Progenitor cell of endocrine pancreas (in vitro differentiated cells): ENCODE data around the gene COA3. TPM values are rescaled to one million over a fixed set of nuclear protein-coding genes. Genes with fewer than 3 reads are reported as not detected.
"Not testable (repeated sequence)": the region's sequence is repeated elsewhere in the genome, so short reads cannot be mapped to it uniquely, and the experiment has no call there.

ENCODE experiments used
- DNase-seq: peaks from one replicate; pipeline ENCODE4 v3.0.0; 2021; ENCODE audit warnings: low spot score; ENCODE audit not compliant: unreplicated experiment
- H3K27ac Mint-ChIP-seq: 2 replicates; pipeline ENCODE4 v1.8.0; 2021; ENCODE audit warnings: mild to moderate bottlenecking, moderate library complexity, mixed read lengths
- H3K27me3 Mint-ChIP-seq: 2 replicates; pipeline ENCODE4 v1.8.0; 2021; ENCODE audit warnings: mixed read lengths
- H3K36me3 Mint-ChIP-seq: 2 replicates; pipeline ENCODE4 v1.8.0; 2022; ENCODE audit warnings: mixed read lengths; ENCODE audit not compliant: insufficient read depth
- H3K4me1 Mint-ChIP-seq: 2 replicates; pipeline ENCODE4 v1.8.0; 2021; ENCODE audit warnings: low read depth, mixed read lengths
- H3K4me3 Mint-ChIP-seq: 2 replicates; pipeline ENCODE4 v1.8.0; 2021; ENCODE audit warnings: low read depth, mild to moderate bottlenecking, moderate library complexity, mixed read lengths
- H3K9me3 Mint-ChIP-seq: 2 replicates; pipeline ENCODE4 v1.8.0; 2021; ENCODE audit warnings: low read depth, mixed read lengths
- CTCF ChIP-seq: fragments of 200-600 bp; sonication (generic); IDR thresholded peaks from one replicate; pipeline ENCODE4 v1.5.0; 2021; ENCODE audit warnings: antibody characterized with exemption, mild to moderate bottlenecking; ENCODE audit not compliant: unreplicated experiment
- total RNA-seq: library from RNA; stranded (reverse); gene quantifications from 2 replicates; pipeline ENCODE4 v1.2.1, GENCODE V29; 2021

COA3 gene
- total RNA-seq, 1 donor from 2014 or later, result 85.4 TPM

GRCh38 chr17:42773290-42774035 is 25.0 kb downstream of the COA3 start, which contains the start of gene VPS25:
Gene VPS25 (plus strand): TSS chr17:42773449. CDS start chr17:42773476, 27 bp downstream.
- Mint-ChIP-seq H3K4me1 (peaks cover 21% of the 10 kb centered on the region), H3K27ac (peak within 1 kb of the TSS; percentile 97), H3K9me3 (no peaks in the 10 kb centered on the region), H3K27me3 (peaks cover under 1% of the 10 kb centered on the region), H3K4me3 (peak within 1 kb of the TSS; percentile 100), H3K36me3 (peaks cover 9% of the 10 kb centered on the region)
- no peak for DNase-seq
- peak; percentile 11 for TF ChIP-seq CTCF

DNA sequence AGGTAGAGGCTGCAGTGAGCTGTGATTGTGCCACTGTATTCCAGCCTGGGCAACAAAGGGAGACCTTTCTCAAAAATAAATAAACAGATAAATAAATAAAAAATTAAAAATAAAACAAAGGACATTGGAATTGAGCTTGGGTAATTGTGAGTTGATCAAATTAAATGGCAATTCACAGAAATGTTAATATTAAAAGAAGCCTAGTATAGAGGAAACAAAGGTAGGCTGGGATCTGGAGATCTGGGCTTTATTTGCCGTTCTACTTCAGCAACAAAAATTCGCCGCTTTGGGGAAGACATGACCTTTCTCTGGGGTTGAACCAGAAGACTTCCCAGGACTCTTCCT is 25.6 kb downstream of the COA3 start:
- Mint-ChIP-seq H3K27me3 (peaks cover 6% of the 10 kb centered on the region), H3K36me3 (peaks cover 8% of the 10 kb centered on the region), H3K4me1 (peaks cover 21% of the 10 kb centered on the region), H3K27ac (peak overlapping the region; percentile 97), H3K4me3 (peak overlapping the region; percentile 100), H3K9me3 (no peaks in the 10 kb centered on the region)
- DNase-seq, result no peak
- TF ChIP-seq CTCF, result no peak

DNA sequence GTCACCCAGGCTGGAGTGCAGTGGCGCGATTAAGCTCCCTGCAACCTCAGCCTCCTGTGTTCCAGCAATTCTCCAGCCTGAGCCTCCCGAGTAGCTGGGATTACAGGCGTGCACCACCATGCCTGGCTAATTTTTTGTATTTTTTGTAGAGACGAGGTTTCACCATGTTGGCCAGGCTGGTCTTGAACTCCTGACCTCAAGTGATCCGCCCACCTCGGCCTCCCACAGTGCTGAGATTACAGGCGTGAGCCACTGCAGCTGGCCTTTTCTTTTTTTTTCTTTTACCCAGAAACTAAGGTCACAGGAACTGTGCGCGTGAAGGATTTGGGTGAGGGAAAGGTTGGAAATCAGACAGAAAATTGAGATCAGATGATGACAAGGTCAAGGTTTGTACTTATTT is 28.5 kb downstream of the COA3 start:
- H3K4me1 Mint-ChIP-seq, result peaks cover 21% of the 10 kb centered on the region
- H3K36me3 Mint-ChIP-seq, H3K27ac Mint-ChIP-seq, DNase-seq, H3K9me3 Mint-ChIP-seq, H3K4me3 Mint-ChIP-seq: not testable (repeated sequence)
- H3K27me3 Mint-ChIP-seq, result peaks cover 17% of the 10 kb centered on the region

DNA sequence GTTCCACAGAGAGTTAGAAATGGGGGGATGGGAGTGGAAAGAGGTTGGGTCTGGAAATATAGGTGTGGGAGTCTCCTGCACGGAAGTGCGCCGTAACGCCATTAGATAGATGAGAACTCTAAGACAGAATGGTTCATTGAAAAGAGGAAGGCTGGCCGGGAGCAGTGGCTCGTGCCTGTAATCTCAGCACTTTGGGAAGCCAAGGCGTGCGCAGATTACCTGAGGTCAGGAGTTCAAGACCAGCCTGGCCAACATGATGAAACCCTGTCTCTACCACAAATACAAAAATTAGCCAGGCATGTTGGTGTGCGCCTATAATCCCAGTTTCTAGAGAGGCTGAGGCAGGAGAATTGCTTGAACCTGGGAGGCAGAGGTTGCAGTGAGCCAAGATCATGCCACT is 30.5 kb downstream of the COA3 start:
- peaks cover 20% of the 10 kb centered on the region for H3K27me3 Mint-ChIP-seq
- not testable (repeated sequence) for H3K9me3 Mint-ChIP-seq, H3K4me3 Mint-ChIP-seq, H3K36me3 Mint-ChIP-seq, DNase-seq, H3K27ac Mint-ChIP-seq
- peaks cover 12% of the 10 kb centered on the region for H3K4me1 Mint-ChIP-seq

DNA sequence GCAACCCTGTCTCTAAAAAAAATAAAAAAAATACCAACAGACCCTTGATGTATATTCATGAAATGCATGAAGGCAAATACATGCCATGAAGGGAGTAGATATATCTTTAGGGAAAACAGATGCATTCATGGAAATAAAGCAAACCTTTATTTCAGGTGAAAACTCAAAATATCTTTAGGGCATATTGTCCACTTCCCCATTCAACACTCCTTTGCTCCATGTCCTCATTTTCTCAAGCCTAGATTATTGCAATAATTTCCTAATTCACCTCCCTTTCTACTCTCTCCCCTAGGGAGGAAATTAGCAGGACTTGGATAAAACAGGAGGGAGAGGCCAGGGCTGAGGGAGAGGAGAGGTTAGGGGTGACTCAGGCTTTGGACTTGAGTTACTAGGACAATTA is 31.0 kb downstream of the COA3 start:
- Mint-ChIP-seq H3K36me3 (no peaks in the 10 kb centered on the region), H3K27me3 (peaks cover 25% of the 10 kb centered on the region), H3K4me1 (peaks cover 10% of the 10 kb centered on the region), H3K27ac (peak overlapping the region; percentile 63), H3K9me3 (no peaks in the 10 kb centered on the region), H3K4me3 (no peak overlapping the region)
- no peak for DNase-seq
- no peak for TF ChIP-seq CTCF

DNA sequence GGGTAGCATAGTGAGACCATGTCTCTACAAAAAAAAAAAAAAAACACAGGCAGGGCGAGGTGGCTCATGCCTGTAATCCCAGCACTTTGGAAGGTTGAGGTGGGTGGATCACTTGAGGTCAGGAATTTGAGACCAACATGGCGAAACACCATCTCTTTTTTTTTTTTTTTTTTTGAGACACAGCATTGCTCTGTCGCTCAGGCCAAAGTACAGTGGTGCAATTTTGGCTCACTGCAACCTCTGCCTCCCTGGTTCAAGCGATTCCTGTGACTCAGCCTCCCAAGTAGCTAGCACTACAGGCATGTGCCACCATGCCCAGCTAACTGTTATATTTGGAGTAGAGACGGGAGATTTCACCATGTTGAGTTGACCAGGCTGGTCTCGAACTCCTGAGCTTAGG is 32.4 kb downstream of the COA3 start:
- Mint-ChIP-seq H3K27me3 (peaks cover 35% of the 10 kb centered on the region), H3K36me3 (no peaks in the 10 kb centered on the region), H3K9me3 (no peaks in the 10 kb centered on the region), H3K4me3 (no peak overlapping the region), H3K27ac (no peak overlapping the region), H3K4me1 (peaks cover 2% of the 10 kb centered on the region)
- no peak for TF ChIP-seq CTCF
- DNase-seq, result no peak
